GM10847 (cell line): Measurements from ENCODE around the gene TLR3.

Experiments
- POLR2A ChIP-seq: IDR thresholded peaks from 2 replicates; pipeline ENCODE4 v1.6.1; 2011; ENCODE audit not compliant: insufficient read length; ENCODE audit errors: extremely low read depth

TLR3 gene

GRCh38 chr4:186036976-186037581, 31.9 kb upstream of the TLR3 start:
- TF ChIP-seq POLR2A: no peak

GRCh38 chr4:186037692-186038658, 31.0 kb upstream of the TLR3 start:
- no peak for TF ChIP-seq POLR2A

- no peak for TF ChIP-seq POLR2A
Measured at GRCh38 chr4:186039697-186040096, 29.3 kb upstream of the TLR3 start.

GRCh38 chr4:186040316-186040715, 28.6 kb upstream of the TLR3 start:
- no peak for TF ChIP-seq POLR2A

GRCh38 chr4:186051096-186051495, 17.9 kb upstream of the TLR3 start:
- TF ChIP-seq POLR2A: no peak

- no peak for TF ChIP-seq POLR2A
Measured at GRCh38 chr4:186058253-186058979, 10.5 kb upstream of the TLR3 start.

GRCh38 chr4:186058980-186059316, 10.0 kb upstream of the TLR3 start:
- no peak for TF ChIP-seq POLR2A

GRCh38 chr4:186061921-186062320, 7.0 kb upstream of the TLR3 start:
- TF ChIP-seq POLR2A: no peak

- no peak for TF ChIP-seq POLR2A
Measured at GRCh38 chr4:186067757-186068385, 1.1 kb upstream of the TLR3 start.

- no peak for TF ChIP-seq POLR2A
Measured at GRCh38 chr4:186069729-186070128, 773 bp downstream of the TLR3 start.

GRCh38 chr4:186072516-186072915, 3.6 kb downstream of the TLR3 start:
- TF ChIP-seq POLR2A: no peak

- no peak for TF ChIP-seq POLR2A
Measured at GRCh38 chr4:186074189-186074588, 5.2 kb downstream of the TLR3 start.

- TF ChIP-seq POLR2A: no peak
Measured at GRCh38 chr4:186078981-186079638, 10.2 kb downstream of the TLR3 start.

GRCh38 chr4:186079694-186080093, 10.7 kb downstream of the TLR3 start:
- TF ChIP-seq POLR2A: no peak
